Prostate gland (tissue), 2 donors: ENCODE data around the gene TOP1. TPM values are rescaled to one million over a fixed set of nuclear protein-coding genes. Genes with fewer than 3 reads are reported as not detected.

Experiments
- DNase-seq: peaks from one replicate; pipeline ENCODE4 v3.0.0-alpha.2; 2019; ENCODE audit warnings: low spot score
- H3K27ac ChIP-seq, 2 donors: fragments of 200-600 bp; sonication (generic); 2 replicates each; pipeline ENCODE4 v1.5.1; 2017 to 2019
- H3K27me3 ChIP-seq: fragments of 200-600 bp; sonication (generic); replicated peaks from 2 replicates; pipeline ENCODE4 v1.5.1; 2019; ENCODE audit not compliant: insufficient read depth
- H3K36me3 ChIP-seq, 2 donors: fragments of 200-600 bp; sonication (generic); 1 replicate in 1 of 2; 2 replicates in 1 of 2; pipeline versions ENCODE4 v1.5.1 to v1.8.1; 2017 to 2019
- H3K4me1 ChIP-seq: fragments of 200-600 bp; sonication (generic); replicated peaks from 2 replicates; pipeline ENCODE4 v1.5.1; 2019
- H3K4me3 ChIP-seq, 2 donors: fragments of 200-600 bp; sonication (generic); 2 replicates each; pipeline ENCODE4 v1.5.1; 2017 to 2019
- H3K9me3 ChIP-seq: fragments of 200-600 bp; sonication (generic); 2 replicates; pipeline ENCODE4 v1.5.1; 2017
- POLR2A ChIP-seq: fragments of 450-650 bp; IDR thresholded peaks from one replicate; pipeline ENCODE4 v1.6.1; 2016; ENCODE audit warnings: antibody characterized with exemption, mild to moderate bottlenecking
- POLR2AphosphoS5 ChIP-seq: sonication (generic); formaldehyde crosslinking; IDR thresholded peaks from one replicate; pipeline ENCODE4 v1.6.1; 2017; ENCODE audit warnings: antibody characterized with exemption
- WGBS: methylation state at CpG from one replicate; pipeline ENCODE4 v1.1.5; 2018; 5-methylcytosine and 5-hydroxymethylcytosine counted together
- intact Hi-C: fragments of 100-400 bp; cut with DNase I; formaldehyde crosslinking; loops from one replicate; pipeline ENCODE4 v1.14.2; 2022
- total RNA-seq, 2 donors: library from RNA; depleted of rRNA; stranded (reverse); fragments of >200 nt; gene quantifications; one replicate each; pipeline ENCODE4 v1.1.0, GENCODE V29; 2016
- TF ChIP-seq, protein P1 (sequence below), 4 experiments: fragments of 200-600 bp in 2 of 4; fragments of 450-650 bp in 2 of 4; sonication (generic) in 2 of 4; IDR thresholded peaks; 1 replicate in 3 of 4; 2 replicates in 1 of 4; pipeline ENCODE4 v1.5.1; 2016 to 2019; ENCODE audit warnings: antibody characterized with exemption in 4 of 4, mild to moderate bottlenecking in 2 of 4, moderate library complexity in 2 of 4

TOP1 gene
- total RNA-seq, 2 donors from 2014 or later = 32.3 to 36.9 TPM

DNA sequence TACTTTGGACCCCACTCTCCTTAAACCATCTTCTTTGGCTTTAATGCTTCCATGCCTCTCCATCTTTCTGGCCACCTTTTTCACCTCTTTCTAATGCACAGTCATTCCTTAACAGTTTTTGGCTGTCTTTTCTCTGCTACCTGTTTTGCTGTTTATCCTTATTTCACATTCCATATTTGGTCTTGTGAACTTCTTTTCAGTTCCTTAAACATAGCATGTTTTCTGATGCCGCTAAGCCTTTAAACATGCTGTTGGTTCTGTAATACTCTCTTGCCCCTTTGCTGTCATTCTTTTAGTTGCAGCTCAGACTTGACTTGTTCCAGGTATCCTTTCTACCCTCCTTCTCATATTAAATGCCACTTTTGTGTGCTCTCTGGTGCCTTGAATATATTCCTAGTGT, 35.8 kb downstream of the TOP1 start:
- no peaks in the 10 kb centered on the region for H3K4me1 ChIP-seq
- DNase-seq = no peak
- intact Hi-C loops = no loop called here
- no peaks in the 10 kb centered on the region for H3K27me3 ChIP-seq
- no peaks in the 10 kb centered on the region for H3K9me3 ChIP-seq
- no peak overlapping the region for H3K27ac ChIP-seq
- TF ChIP-seq POLR2AphosphoS5 = no peak
- H3K36me3 ChIP-seq = no peaks in the 10 kb centered on the region
- H3K4me3 ChIP-seq = no peak overlapping the region
- 82% methylated on average over 1 of the region's 1 CpG for WGBS

DNA sequence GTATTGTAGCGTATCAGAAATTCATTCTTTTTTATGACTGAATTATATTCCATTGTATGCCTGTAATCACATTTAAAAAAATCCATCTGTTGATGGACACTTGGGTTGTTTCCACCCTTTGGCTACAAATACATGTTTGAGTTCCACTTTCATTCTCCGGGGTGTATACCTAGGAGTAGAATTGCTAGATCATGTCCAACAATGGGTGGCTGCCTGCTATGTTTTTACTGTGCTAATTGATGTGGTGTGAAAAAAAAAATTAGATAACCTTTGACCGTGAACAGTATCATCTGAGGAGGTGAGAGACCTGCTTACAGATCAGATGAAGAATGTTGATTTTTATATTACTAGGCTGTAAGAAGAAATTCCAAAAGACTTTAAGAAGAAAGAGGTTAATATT, 37.1 kb downstream of the TOP1 start:
- intact Hi-C loops = no loop called here
- no peaks in the 10 kb centered on the region for H3K27me3 ChIP-seq
- no peak overlapping the region for H3K27ac ChIP-seq
- TF ChIP-seq, protein P1, sequence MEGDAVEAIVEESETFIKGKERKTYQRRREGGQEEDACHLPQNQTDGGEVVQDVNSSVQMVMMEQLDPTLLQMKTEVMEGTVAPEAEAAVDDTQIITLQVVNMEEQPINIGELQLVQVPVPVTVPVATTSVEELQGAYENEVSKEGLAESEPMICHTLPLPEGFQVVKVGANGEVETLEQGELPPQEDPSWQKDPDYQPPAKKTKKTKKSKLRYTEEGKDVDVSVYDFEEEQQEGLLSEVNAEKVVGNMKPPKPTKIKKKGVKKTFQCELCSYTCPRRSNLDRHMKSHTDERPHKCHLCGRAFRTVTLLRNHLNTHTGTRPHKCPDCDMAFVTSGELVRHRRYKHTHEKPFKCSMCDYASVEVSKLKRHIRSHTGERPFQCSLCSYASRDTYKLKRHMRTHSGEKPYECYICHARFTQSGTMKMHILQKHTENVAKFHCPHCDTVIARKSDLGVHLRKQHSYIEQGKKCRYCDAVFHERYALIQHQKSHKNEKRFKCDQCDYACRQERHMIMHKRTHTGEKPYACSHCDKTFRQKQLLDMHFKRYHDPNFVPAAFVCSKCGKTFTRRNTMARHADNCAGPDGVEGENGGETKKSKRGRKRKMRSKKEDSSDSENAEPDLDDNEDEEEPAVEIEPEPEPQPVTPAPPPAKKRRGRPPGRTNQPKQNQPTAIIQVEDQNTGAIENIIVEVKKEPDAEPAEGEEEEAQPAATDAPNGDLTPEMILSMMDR (IDR thresholded peaks at IDR 0.05) = no peak
- TF ChIP-seq POLR2AphosphoS5 (no peak), POLR2A (no peak)
- WGBS = 78% methylated on average over 3 of the region's 3 CpGs
- no peak overlapping the region for H3K4me3 ChIP-seq
- H3K4me1 ChIP-seq = no peaks in the 10 kb centered on the region
- H3K9me3 ChIP-seq = no peaks in the 10 kb centered on the region
- no peaks in the 10 kb centered on the region for H3K36me3 ChIP-seq
- no peak for DNase-seq

DNA sequence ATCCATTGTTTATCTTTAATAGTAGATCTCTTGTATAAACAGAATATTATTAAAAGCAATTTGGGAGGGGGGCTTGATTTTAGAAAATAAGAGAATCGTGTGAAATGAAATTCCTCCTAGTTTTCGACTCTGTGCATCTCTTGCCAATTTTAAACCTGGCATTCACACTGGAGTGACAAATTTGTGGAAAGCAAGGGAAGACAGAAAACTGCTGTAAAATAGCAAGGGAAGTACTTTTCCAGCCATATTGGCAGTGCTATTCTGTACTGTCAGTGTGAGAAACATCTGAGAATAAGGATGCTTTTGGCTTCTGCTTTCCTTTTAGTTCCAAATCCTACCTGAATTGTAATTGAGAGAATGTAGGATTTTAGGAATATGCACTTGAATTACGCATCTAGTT, 40.2 kb downstream of the TOP1 start:
- Histone ChIP-seq H3K4me1 (peaks cover 4% of the 10 kb centered on the region), H3K27me3 (no peaks in the 10 kb centered on the region), H3K4me3 (no peak overlapping the region), H3K36me3 (no peaks in the 10 kb centered on the region), H3K27ac (no peak overlapping the region), H3K9me3 (no peaks in the 10 kb centered on the region)
- TF ChIP-seq, protein P1 (IDR thresholded peaks at IDR 0.05) = no peak
- TF ChIP-seq POLR2AphosphoS5 (no peak), POLR2A (no peak)
- intact Hi-C loops = no loop called here
- no peak for DNase-seq
- 72% methylated on average over 3 of the region's 3 CpGs for WGBS

DNA sequence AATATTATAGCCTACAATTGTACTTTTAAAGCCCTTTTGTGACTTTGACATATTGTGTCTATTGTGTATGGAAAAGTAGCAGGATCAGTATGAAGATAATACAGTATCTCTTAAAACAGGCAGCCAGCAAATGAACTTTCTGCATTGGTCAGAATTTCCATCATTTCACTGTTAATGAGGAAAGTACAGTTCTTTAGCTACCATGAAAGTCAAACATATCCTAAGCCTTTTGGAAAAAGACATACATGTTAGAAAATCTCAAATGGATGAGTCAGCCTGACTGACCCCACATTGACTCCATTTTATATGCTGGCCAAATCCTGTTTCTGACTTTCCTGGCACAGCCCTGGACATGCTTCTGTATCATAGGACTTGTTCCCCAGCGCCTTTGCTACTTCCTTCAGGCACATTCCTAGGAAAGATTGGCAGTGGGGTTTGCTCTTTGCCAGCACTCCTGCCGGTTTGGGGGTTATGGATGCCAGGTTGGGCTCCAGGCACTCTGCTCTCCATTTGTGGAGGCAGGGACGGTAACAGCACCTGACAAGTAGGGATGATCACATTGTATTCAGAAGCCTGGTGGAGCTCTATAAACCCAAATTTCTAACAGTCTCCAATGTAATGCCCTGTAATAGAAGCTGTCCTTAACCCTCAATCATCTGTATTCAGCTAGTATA, 43.7 kb downstream of the TOP1 start:
- 20% methylated on average over 3 of the region's 3 CpGs for WGBS
- H3K4me1 ChIP-seq = peaks cover 6% of the 10 kb centered on the region
- intact Hi-C loops = no loop called here

DNA sequence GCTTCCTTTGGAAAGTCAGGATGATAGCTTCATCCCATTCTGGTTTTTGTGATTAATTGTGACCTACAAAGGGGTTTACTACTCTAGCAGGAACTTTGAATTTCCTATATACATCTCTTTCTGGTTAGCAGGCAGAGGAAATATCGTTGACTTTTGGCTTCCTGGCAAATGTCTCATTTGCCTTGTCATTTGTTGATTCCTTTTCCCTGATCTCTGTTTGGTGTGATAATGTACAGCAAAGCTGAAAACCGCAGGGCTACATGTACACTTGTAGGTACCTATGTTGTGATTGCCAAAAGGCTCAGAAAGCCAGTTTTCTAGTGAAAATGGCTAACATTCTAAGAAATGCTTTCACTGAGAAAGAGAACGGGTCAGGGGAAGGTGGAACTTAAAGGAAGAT, 44.3 kb downstream of the TOP1 start:
- H3K27ac ChIP-seq = peak overlapping the region in 1 of 2 donors; percentile 26

More for the DNA sequence above, 43.7 kb downstream of the TOP1 start:
- no peaks in the 10 kb centered on the region for H3K27me3 ChIP-seq
- H3K27ac ChIP-seq = peak overlapping the region in 1 of 2 donors; percentile 26
- H3K9me3 ChIP-seq = no peaks in the 10 kb centered on the region
- DNase-seq = peak; percentile 71
- no peaks in the 10 kb centered on the region for H3K36me3 ChIP-seq
- H3K4me3 ChIP-seq = no peak overlapping the region
- TF ChIP-seq, protein P1 (IDR thresholded peaks at IDR 0.05) = no peak
- TF ChIP-seq POLR2AphosphoS5 (peak; percentile 87), POLR2A (no peak)

More for the DNA sequence above, 44.3 kb downstream of the TOP1 start:
- 56% methylated on average over 3 of the region's 3 CpGs for WGBS
- H3K4me1 ChIP-seq = peaks cover 6% of the 10 kb centered on the region
- H3K9me3 ChIP-seq = no peaks in the 10 kb centered on the region
- intact Hi-C loops = no loop called here
- H3K4me3 ChIP-seq = no peak overlapping the region
- no peak for TF ChIP-seq POLR2AphosphoS5
- TF ChIP-seq POLR2A = no peak
- TF ChIP-seq, protein P1 (IDR thresholded peaks at IDR 0.05) = no peak
- no peak for DNase-seq
- H3K27me3 ChIP-seq = no peaks in the 10 kb centered on the region
- H3K36me3 ChIP-seq = no peaks in the 10 kb centered on the region
